GM12892 (cell line): ENCODE data around the gene VWA1.
A peak's percentile ranks its signal among the peaks of the same experiment; 100 is the strongest.
"Not testable (repeated sequence)": the region's sequence is repeated elsewhere in the genome, so short reads cannot be mapped to it uniquely, and the experiment has no call there.

Experiments used
- DNase-seq: peaks from one replicate; pipeline ENCODE4 v3.0.0; 2011; ENCODE audit not compliant: insufficient read length
- FAIRE-seq: peaks from 2 replicates; lab custom pipeline; 2011; peaks lifted over from hg19 to GRCh38; lab: Jason Lieb, UNC
- POLR2A ChIP-seq: IDR thresholded peaks from 2 replicates; pipeline ENCODE4 v1.6.1; 2011; ENCODE audit warnings: low read depth, low read length, control low read depth
- POLR2AphosphoS5 ChIP-seq: IDR thresholded peaks from 2 replicates; pipeline ENCODE4 v1.6.1; 2011; ENCODE audit warnings: low read depth, low read length, control low read depth
- TAF1 ChIP-seq: IDR thresholded peaks from 2 replicates; pipeline ENCODE4 v1.6.1; 2011; ENCODE audit warnings: low read depth, mild to moderate bottlenecking, control low read depth, low read length, borderline replicate concordance

VWA1 gene

GRCh38 chr1:1398677-1399186, 36.8 kb upstream of the VWA1 start:
- FAIRE-seq = no peak
- no peak for DNase-seq
- TF ChIP-seq POLR2A = no peak
- peak; percentile 53; the same call in 1 of the 2 replicates for TF ChIP-seq POLR2AphosphoS5

- FAIRE-seq = peak; percentile 96
These were observed 36.2 kb upstream of the VWA1 start, which contains the start of gene CCNL2 for GRCh38 chr1:1399187-1399871. Gene CCNL2 (minus strand): TSS chr1:1399335. CDS start chr1:1399306, 29 bp downstream.

GRCh38 chr1:1399872-1400575, 35.5 kb upstream of the VWA1 start:
- TF ChIP-seq TAF1 (no peak), POLR2A (peak; percentile 72), POLR2AphosphoS5 (no peak; the same call in 1 of the 2 replicates)
- no peak for DNase-seq
- no peak for FAIRE-seq

More at GRCh38 chr1:1399187-1399871, 36.2 kb upstream of the VWA1 start, which contains the start of gene CCNL2:
- peak; percentile 83 for TF ChIP-seq POLR2AphosphoS5
- peak; percentile 90 for TF ChIP-seq POLR2A
- peak; percentile 27; the same call in 1 of the 2 replicates for TF ChIP-seq TAF1
- DNase-seq = peak; percentile 98

DNA sequence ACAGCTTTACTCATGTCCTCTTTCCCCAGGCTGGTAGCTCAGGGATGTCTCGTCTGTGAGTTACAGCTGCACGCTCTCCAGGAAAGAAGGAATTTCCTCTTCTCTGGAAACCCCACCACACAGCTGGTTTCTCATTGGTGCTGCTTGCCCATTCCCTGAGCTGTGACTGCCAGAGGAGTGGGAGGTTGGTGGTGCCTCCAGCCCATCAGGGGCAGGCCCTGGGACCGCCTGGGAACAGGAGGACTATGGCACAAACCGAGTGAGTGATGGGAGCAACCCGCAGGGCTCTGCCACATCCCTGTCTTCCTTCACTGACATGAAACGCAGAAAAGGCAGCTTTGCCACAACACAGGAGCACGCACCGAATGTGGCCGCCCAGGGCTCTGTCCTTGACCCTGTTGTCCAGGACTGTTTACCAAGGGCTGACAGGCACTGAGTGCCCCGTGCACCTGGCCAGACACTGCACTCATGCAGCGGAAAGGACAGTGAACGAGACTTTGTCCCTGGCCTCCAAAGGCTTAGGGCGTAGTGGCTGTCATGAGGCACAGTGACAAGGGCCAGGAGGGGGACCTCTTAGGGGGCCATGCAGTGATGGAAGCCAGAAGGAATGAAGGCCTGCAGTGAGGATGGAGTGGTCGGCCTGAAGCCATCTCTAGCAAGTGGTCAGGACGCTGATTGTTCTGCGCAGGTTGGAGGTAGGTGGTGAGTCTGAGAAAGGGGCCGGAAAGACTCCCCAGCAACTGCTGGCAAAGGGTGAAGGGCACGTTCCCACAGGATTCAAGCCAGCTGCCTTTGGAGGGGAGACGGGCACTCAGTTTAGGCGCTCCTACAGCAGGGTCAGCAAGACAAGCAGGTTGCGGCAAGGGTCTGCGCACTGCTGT, 34.7 kb upstream of the VWA1 start:
- FAIRE-seq = no peak
- DNase-seq = no peak
- no peak for TF ChIP-seq POLR2AphosphoS5
- TF ChIP-seq POLR2A = no peak; the same call in 1 of the 2 replicates
- no peak for TF ChIP-seq TAF1

- DNase-seq (no peak), FAIRE-seq (no peak)
- peak; percentile 71 for TF ChIP-seq POLR2AphosphoS5
- no peak; the same call in 1 of the 2 replicates for TF ChIP-seq POLR2A
These were observed 34.0 kb upstream of the VWA1 start for GRCh38 chr1:1401457-1402010.

- no peak for FAIRE-seq
- TF ChIP-seq TAF1 (no peak), POLR2AphosphoS5 (no peak), POLR2A (no peak)
- DNase-seq = no peak
These were observed 33.2 kb upstream of the VWA1 start for GRCh38 chr1:1402072-1402900.

GRCh38 chr1:1402901-1403392, 32.5 kb upstream of the VWA1 start:
- DNase-seq, FAIRE-seq: not testable (repeated sequence)

GRCh38 chr1:1403653-1404052, 31.8 kb upstream of the VWA1 start:
- no peak for FAIRE-seq

GRCh38 chr1:1406101-1406820, 29.2 kb upstream of the VWA1 start:
- no peak for FAIRE-seq
- no peak for DNase-seq
- no peak for TF ChIP-seq POLR2AphosphoS5
- no peak for TF ChIP-seq TAF1
- TF ChIP-seq POLR2A = no peak

More at GRCh38 chr1:1403653-1404052, 31.8 kb upstream of the VWA1 start:
- TF ChIP-seq POLR2AphosphoS5 (no peak; the same call in none of the 2 replicates), POLR2A (no peak), TAF1 (no peak)
- no peak for DNase-seq
